Measurements from ENCODE around the gene SLC16A3. TPM values are rescaled to one million over a fixed set of nuclear protein-coding genes. Genes with fewer than 3 reads are reported as not detected.

The SLC16A3 gene
- total and polyA plus RNA-seq, 2 of the 8 experiments (the other 6 are each of a cell fraction or from before 2014, with no cell fraction given) = 3.8 to 8.7 TPM

- H3K79me2 ChIP-seq (ENCODE audit: control insufficient read depth in 1 of 2, insufficient read depth in 2 of 2, low read length in 2 of 2) = peaks cover 0 to 28% of the 10 kb centered on the region in 2 experiments; a peak in 1 of 4 replicates
- H4K5ac ChIP-seq (ENCODE audit: insufficient read length, low read depth, low read length) = no peak overlapping the region
- H2BK12ac ChIP-seq (ENCODE audit: low read depth, low read length) = no peak overlapping the region
- H2AK5ac ChIP-seq (ENCODE audit: low read depth, low read length) = no peak overlapping the region
- H3K14ac ChIP-seq (ENCODE audit: insufficient read length) = no peak overlapping the region
- no peak overlapping the region; a peak in 1 of 7 replicates for H3K9ac ChIP-seq (replicated peaks in 1 of 4; ENCODE audit: extremely low read depth in 1 of 4, low read depth in 3 of 4, low read length in 3 of 4)
- no peaks in the 10 kb centered on the region for H3K27me3 ChIP-seq (replicated peaks in 1 of 4; ENCODE audit: control insufficient read depth in 3 of 4, extremely low read depth in 1 of 4, insufficient read depth in 3 of 4, low read length in 3 of 4)
- peaks cover 49 to 90% (median 82%) of the 10 kb centered on the region in 4 experiments for H3K36me3 ChIP-seq (ENCODE audit: control insufficient read depth in 2 of 4, insufficient read depth in 4 of 4, low read length in 3 of 4)
- H3K23me2 ChIP-seq (ENCODE audit: low read depth, low read length) = no peaks in the 10 kb centered on the region
- DNase-seq (ENCODE audit: low read depth in 1 of 2, low spot score in 2 of 2) = no peak
- peak overlapping the region; percentile 51 for H4K8ac ChIP-seq (ENCODE audit: extremely low read depth, insufficient read depth, low read length)
- no peak overlapping the region for H3K56ac ChIP-seq (replicated peaks; ENCODE audit: insufficient read length, low read depth, low read length)
- H2BK120ac ChIP-seq (replicated peaks; ENCODE audit: low read depth, low read length) = no peak overlapping the region
- no peak overlapping the region for H3K4me3 ChIP-seq (ENCODE audit: extremely low read depth in 1 of 4, insufficient read depth in 2 of 4, low read depth in 3 of 4, low read length in 4 of 4)
- CTCF ChIA-PET (ENCODE audit: partially characterized antibody) = interaction anchor here (0.6 to 1.5 kb wide), 4 partner anchors 12 to 303 kb away, joined by 3 to 4 read pairs (median 3); no protein-coding TSS in a partner anchor
- H2BK15ac ChIP-seq (ENCODE audit: low read length) = no peak overlapping the region
- no peak overlapping the region for H3K18ac ChIP-seq (ENCODE audit: extremely low read depth, low read length)
- no peak overlapping the region for H3K27ac ChIP-seq (ENCODE audit: low read depth, low read length)
- no peak overlapping the region for H4K91ac ChIP-seq (replicated peaks; ENCODE audit: insufficient read length, low read length)
- peaks cover 23% of the 10 kb centered on the region for H3K79me1 ChIP-seq (ENCODE audit: low read depth, low read length)
- no peak overlapping the region for H3K4me2 ChIP-seq (ENCODE audit: insufficient read depth in 1 of 2, low read depth in 2 of 2, low read length in 2 of 2)
- FAIRE-seq = no peak
- no peaks in the 10 kb centered on the region for H3K4me1 ChIP-seq (replicated peaks in 1 of 4; ENCODE audit: control insufficient read depth in 3 of 4, insufficient read depth in 4 of 4, low read length in 3 of 4)
- H3K23ac ChIP-seq (ENCODE audit: insufficient read length) = no peak overlapping the region
- WGBS, 2 experiments (ENCODE audit: extremely low coverage in 1 of 2, insufficient coverage in 1 of 2, insufficient read length in 1 of 2, insufficient replicate concordance in 2 of 2, low coverage in 1 of 2, low lambda C conversion rate in 2 of 2, missing lambda C conversion rate in 1 of 2) = 88% methylated on average over 28 of the region's 33 CpGs; no CpG with 5 or more reads in 1 of the 2 experiments
- H2BK20ac ChIP-seq (ENCODE audit: low read length) = no peak overlapping the region
- POLR2A ChIA-PET (ENCODE audit: partially characterized antibody) = interaction anchor here (1.3 to 1.9 kb wide), 4 partner anchors 9 to 18 kb away, joined by 4 to 5 read pairs (median 4); no protein-coding TSS in a partner anchor
- no peak overlapping the region for H2BK5ac ChIP-seq (ENCODE audit: low read depth, low read length)
- H4K20me1 ChIP-seq (replicated peaks in 1 of 2; ENCODE audit: control insufficient read depth in 1 of 2, insufficient read depth in 2 of 2, low read length in 2 of 2) = peaks cover 39 to 52% of the 10 kb centered on the region in 2 experiments
- no peak overlapping the region for H2AFZ ChIP-seq (ENCODE audit: low read length)
- H3K4ac ChIP-seq (replicated peaks; ENCODE audit: insufficient read length, low read depth, low read length) = no peak overlapping the region
- H3K9me3 ChIP-seq (ENCODE audit: insufficient read depth in 2 of 2, low read depth in 1 of 2, low read length in 1 of 2) = no peaks in the 10 kb centered on the region
- no peak for TF ChIP-seq MAX (IDR thresholded peaks at IDR 0.05)
Observed at GRCh38 chr17:82249896-82250581, 21.2 kb downstream of the SLC16A3 start.

Data from H1 (cell line).